B cell (primary cell): ENCODE measurements around the gene AGBL4. TPM values are rescaled to one million over a fixed set of nuclear protein-coding genes. Genes with fewer than 3 reads are reported as not detected.

Experiments used
- ATAC-seq: fragments of 200-7000 bp; cut with Tn5 transposase; one replicate; pipeline ENCODE4 v1.10.0; 2021; ENCODE audit warnings: low read depth, mild to moderate bottlenecking, moderate number of reproducible peaks, moderate library complexity
- CTCF ChIA-PET: fragments of 350-600 bp; sonication (Branson Sonifier 250); formaldehyde crosslinking; loops from one replicate; lab custom pipeline; 2021; ENCODE audit warnings: antibody characterized with exemption, inconsistent platforms; lab: Charles Lee
- POLR2A ChIA-PET: fragments of 350-600 bp; sonication (Branson Sonifier 250); formaldehyde crosslinking; loops from one replicate; lab custom pipeline; 2021; ENCODE audit warnings: antibody characterized with exemption; lab: Charles Lee
- DNase-seq: peaks from one replicate; pipeline ENCODE4 v3.0.0; 2013
- H2AFZ ChIP-seq: 2 replicates; pipeline ENCODE4 v1.6.1; 2012; ENCODE audit warnings: mild to moderate bottlenecking, low read depth, low read length; ENCODE audit not compliant: insufficient read depth, poor library complexity, severe bottlenecking
- H3K27ac ChIP-seq, 2 donors: 1 replicate in 1 of 2; 2 replicates in 1 of 2; pipeline ENCODE4 v1.5.1; 2012 to 2013; ENCODE audit warnings: low read length in 2 of 2, mild to moderate bottlenecking in 2 of 2, moderate library complexity in 1 of 2
- H3K27me3 ChIP-seq, 4 experiments: fragments of 200-600 bp in 1 of 4; sonication (generic) in 1 of 4; replicated peaks in 1 of 4; 1 replicate in 2 of 4; 2 replicates in 2 of 4; pipeline versions ENCODE4 v1.6.1 to v1.7.0; 2013 to 2016; ENCODE audit warnings: low read length in 3 of 4, mild to moderate bottlenecking in 2 of 4, mixed read lengths in 1 of 4, moderate library complexity in 1 of 4; ENCODE audit not compliant: insufficient read depth in 4 of 4, control insufficient read depth in 3 of 4; ENCODE audit errors: control extremely low read depth in 1 of 4
- H3K36me3 ChIP-seq, 2 experiments: replicated peaks in 1 of 2; 1 replicate in 1 of 2; 2 replicates in 1 of 2; pipeline versions ENCODE4 v1.6.1 to v1.7.1; 2013; ENCODE audit warnings: low read length in 1 of 2; ENCODE audit not compliant: insufficient read depth in 2 of 2, control insufficient read depth in 1 of 2; ENCODE audit errors: control extremely low read depth in 1 of 2, extremely low read depth in 1 of 2
- H3K4me1 ChIP-seq, 2 donors: fragments of 200-600 bp in 1 of 2; sonication (generic) in 1 of 2; 1 replicate in 1 of 2; 2 replicates in 1 of 2; pipeline versions ENCODE4 v1.5.1 to v1.6.1; 2013 to 2017; ENCODE audit warnings: low read length in 2 of 2; ENCODE audit not compliant: control insufficient read depth in 2 of 2, insufficient read depth in 2 of 2
- H3K4me2 ChIP-seq: replicated peaks from 2 replicates; pipeline ENCODE3; 2012; ENCODE audit warnings: mild to moderate bottlenecking, low read depth, low read length; ENCODE audit not compliant: poor library complexity, severe bottlenecking
- H3K4me3 ChIP-seq, 5 experiments: fragments of 200-600 bp in 1 of 5; sonication (generic) in 1 of 5; 1 replicate in 3 of 5; 2 replicates in 2 of 5; pipeline versions ENCODE4 v1.5.1 to v1.7.0; 2011 to 2016; ENCODE audit warnings: low read length in 4 of 5, mild to moderate bottlenecking in 4 of 5, low read depth in 2 of 5, control low read depth in 1 of 5, moderate library complexity in 1 of 5; ENCODE audit not compliant: insufficient read depth in 1 of 5; ENCODE audit errors: control extremely low read depth in 1 of 5, extremely low read depth in 1 of 5
- H3K79me2 ChIP-seq: fragments of 200-600 bp; sonication (generic); one replicate; pipeline ENCODE4 v1.6.0; 2016; ENCODE audit warnings: low read length; ENCODE audit not compliant: control insufficient read depth, insufficient read depth
- H3K9ac ChIP-seq: fragments of 200-600 bp; sonication (generic); 2 replicates; pipeline ENCODE4 v1.6.1; 2017; ENCODE audit warnings: mild to moderate bottlenecking, low read length, moderate library complexity
- H3K9me3 ChIP-seq, 3 donors: one replicate each; pipeline versions ENCODE4 v1.6.1 to v1.7.1; 2013; ENCODE audit warnings: low read length in 2 of 3; ENCODE audit not compliant: control insufficient read depth in 2 of 3, insufficient read depth in 1 of 3; ENCODE audit errors: control extremely low read depth in 1 of 3
- H4K20me1 ChIP-seq: 2 replicates; pipeline ENCODE4 v1.6.0; 2012; ENCODE audit warnings: mild to moderate bottlenecking, low read length; ENCODE audit not compliant: insufficient read depth, control insufficient read depth, poor library complexity, severe bottlenecking
- H3K27ac Mint-ChIP-seq: one replicate; pipeline ENCODE4 v1.8.0; 2021; ENCODE audit warnings: mixed read lengths
- H3K27me3 Mint-ChIP-seq: one replicate; pipeline ENCODE4 v1.8.0; 2021; ENCODE audit warnings: mixed read lengths
- H3K4me1 Mint-ChIP-seq: one replicate; pipeline ENCODE4 v1.8.0; 2021; ENCODE audit warnings: mixed read lengths
- H3K4me3 Mint-ChIP-seq: one replicate; pipeline ENCODE4 v1.8.0; 2021; ENCODE audit warnings: mixed read lengths
- H3K9me3 Mint-ChIP-seq: one replicate; pipeline ENCODE4 v1.8.0; 2022; ENCODE audit warnings: mixed read lengths; ENCODE audit not compliant: insufficient read depth
- CTCF ChIP-seq: fragments of 200-600 bp; IDR thresholded peaks from one replicate; pipeline ENCODE4 v1.8.0; 2022; ENCODE audit warnings: antibody characterized with exemption, mild to moderate bottlenecking
- EZH2 ChIP-seq: IDR thresholded peaks from 2 replicates; pipeline ENCODE4 v1.6.1; 2012; ENCODE audit warnings: borderline replicate concordance, low read depth, mild to moderate bottlenecking, moderate library complexity, low read length; ENCODE audit not compliant: insufficient read depth, poor library complexity, severe bottlenecking
- WGBS: methylation state at CpG from one replicate; pipeline ENCODE4 v1.1.5; 2013; ENCODE audit warnings: missing lambda C conversion rate; ENCODE audit not compliant: insufficient coverage; 5-methylcytosine and 5-hydroxymethylcytosine counted together
- intact Hi-C: fragments of 100-400 bp; cut with micrococcal nuclease; formaldehyde crosslinking; loops from one replicate; pipeline ENCODE4 v1.10.0; 2022
- polyA plus RNA-seq: library from polyadenylated mRNA; depleted of rRNA; stranded (reverse); fragments of >200 nt; gene quantifications from 2 replicates; pipeline ENCODE4 v1.2.3, GENCODE V29; 2012
- total RNA-seq, 2 donors: library from RNA; stranded (reverse); fragments of 120-200 nt in 1 of 2; gene quantifications; 1 replicate in 1 of 2; 2 replicates in 1 of 2; pipeline versions ENCODE4 v1.2.3 to v1.2.4, GENCODE V29; 2013 to 2022

AGBL4 gene
- total and polyA plus RNA-seq, 2 donors (not counting 1 experiment from before 2014, with no cell fraction given): 0.07 to 0.12 TPM

GRCh38 chr1:48532976-48533375 lies 1490.8 kb downstream of the AGBL4 start:
- DNase-seq (no peak), ATAC-seq (no peak)
- Histone ChIP-seq H3K79me2 (no peaks in the 10 kb centered on the region), H2AFZ (no peak overlapping the region), H3K36me3 (no peaks in the 10 kb centered on the region), H3K4me1 (no peaks in the 10 kb centered on the region), H3K9me3 (peaks cover 0 to 4% (median 0%) of the 10 kb centered on the region in 3 donors), H3K9ac (no peak overlapping the region), H3K27me3 (peaks cover 0 to 3% (median 1%) of the 10 kb centered on the region in 4 experiments), H3K27ac (no peak overlapping the region), H3K4me2 (no peak overlapping the region), H4K20me1 (no peaks in the 10 kb centered on the region), H3K4me3 (no peak overlapping the region)
- intact Hi-C loops: no loop called here
- whole genome bisulfite sequencing: 50% methylated on average over 1 of the region's 1 CpG
- no peaks in the 10 kb centered on the region for H3K9me3 Mint-ChIP-seq
- ChIA-PET POLR2A (no interaction called here), CTCF (no interaction called here)
- no peak for TF ChIP-seq CTCF
- H3K4me1 Mint-ChIP-seq: no peaks in the 10 kb centered on the region
- peaks cover 36% of the 10 kb centered on the region for H3K27me3 Mint-ChIP-seq
- H3K4me3 Mint-ChIP-seq: no peak overlapping the region
- H3K27ac Mint-ChIP-seq: no peak overlapping the region

- no peaks in the 10 kb centered on the region for H3K4me1 Mint-ChIP-seq
- H2AFZ ChIP-seq: no peak overlapping the region
- no peaks in the 10 kb centered on the region for H3K4me1 ChIP-seq
- TF ChIP-seq CTCF (peak; percentile 49), EZH2 (no peak)
- H3K79me2 ChIP-seq: no peaks in the 10 kb centered on the region
- ChIA-PET CTCF (interaction anchor here (1.7 kb wide), 1 partner anchor 12 kb away, joined by 4 read pairs; no protein-coding TSS in a partner anchor), POLR2A (no interaction called here)
- DNase-seq (peak; percentile 20), ATAC-seq (no peak)
- H3K4me3 ChIP-seq: no peak overlapping the region
- H3K9me3 Mint-ChIP-seq: no peaks in the 10 kb centered on the region
- no peak overlapping the region for H3K4me3 Mint-ChIP-seq
- H3K9me3 ChIP-seq: peaks cover 0 to 4% (median 0%) of the 10 kb centered on the region in 3 donors
- no peak overlapping the region for H3K27ac Mint-ChIP-seq
- peaks cover 41% of the 10 kb centered on the region for H3K27me3 Mint-ChIP-seq
- 0% methylated on average over 2 of the region's 2 CpGs for WGBS
- no peaks in the 10 kb centered on the region for H4K20me1 ChIP-seq
- no peak overlapping the region for H3K9ac ChIP-seq
- H3K27ac ChIP-seq: no peak overlapping the region
- no peak overlapping the region for H3K4me2 ChIP-seq
- H3K27me3 ChIP-seq: peaks cover 0 to 3% (median 0%) of the 10 kb centered on the region in 4 experiments
- intact Hi-C loops: no loop called here
- no peaks in the 10 kb centered on the region for H3K36me3 ChIP-seq
Observed at GRCh38 chr1:48530727-48531351, 1492.9 kb downstream of the AGBL4 start.
